Esophagus (tissue), 2 donors: ENCODE measurements around the gene TXNRD2. TPM values are rescaled to one million over a fixed set of nuclear protein-coding genes. Genes with fewer than 3 reads are reported as not detected.

Experiments used
- H3K27ac ChIP-seq, 2 donors: one replicate each; pipeline ENCODE4 v1.5.1; 2013; ENCODE audit warnings: low read depth in 2 of 2, mild to moderate bottlenecking in 2 of 2, inconsistent platforms in 1 of 2, low read length in 1 of 2, moderate library complexity in 1 of 2
- H3K27me3 ChIP-seq, 2 donors: one replicate each; pipeline ENCODE4 v1.6.1; 2013; ENCODE audit warnings: low read length in 2 of 2, control low read depth in 1 of 2, mild to moderate bottlenecking in 1 of 2; ENCODE audit not compliant: insufficient read depth in 2 of 2, control insufficient read depth in 1 of 2
- H3K36me3 ChIP-seq, 2 donors: one replicate each; pipeline ENCODE4 v1.6.1; 2013; ENCODE audit warnings: low read length in 1 of 2; ENCODE audit not compliant: control insufficient read depth in 2 of 2, insufficient read depth in 2 of 2
- H3K4me1 ChIP-seq, 2 donors: one replicate each; pipeline ENCODE4 v1.6.1; 2013; ENCODE audit warnings: low read length in 1 of 2; ENCODE audit not compliant: control insufficient read depth in 2 of 2, insufficient read depth in 2 of 2
- H3K4me3 ChIP-seq, 2 donors: one replicate each; pipeline ENCODE4 v1.5.1; 2013; ENCODE audit warnings: low read length in 2 of 2, mild to moderate bottlenecking in 2 of 2, low read depth in 1 of 2, moderate library complexity in 1 of 2
- H3K9me3 ChIP-seq, 2 donors: one replicate each; pipeline ENCODE4 v1.6.1; 2013; ENCODE audit warnings: mild to moderate bottlenecking in 2 of 2, low read depth in 1 of 2, low read length in 1 of 2, moderate library complexity in 1 of 2; ENCODE audit not compliant: control insufficient read depth in 2 of 2, insufficient read depth in 1 of 2
- WGBS, 2 donors: extraction: QIAGEN DNeasy Blood & Tissue Kit; methylation state at CpG; one replicate each; pipeline ENCODE4 v1.1.7; 2013; 5-methylcytosine and 5-hydroxymethylcytosine counted together
- polyA plus RNA-seq, 2 donors: library from polyadenylated mRNA; stranded (reverse); fragments of 200-250 nt; gene quantifications; one replicate each; pipeline ENCODE4 v1.2.3, GENCODE V29; 2013
- donor health status: healthy with polysubstance abuse.
- donor health status: Bipolar disorder and iron deficiency.

Gene TXNRD2
- polyA plus RNA-seq, 2 donors = 9.6 to 20.6 TPM

- H3K27me3 ChIP-seq = no peaks in the 10 kb centered on the region
- no peaks in the 10 kb centered on the region for H3K4me1 ChIP-seq
- no peaks in the 10 kb centered on the region for H3K9me3 ChIP-seq
- WGBS, 2 donors = 83 to 84% methylated on average over 22 of the region's 22 CpGs
- no peak overlapping the region for H3K27ac ChIP-seq
- H3K4me3 ChIP-seq = no peak overlapping the region
- H3K36me3 ChIP-seq = peaks cover 0 to 9% of the 10 kb centered on the region in 2 donors
These were observed 36.0 kb downstream of the TXNRD2 start for GRCh38 chr22:19905347-19906276.

GRCh38 chr22:19904935-19905334 is 36.7 kb downstream of the TXNRD2 start:
- Histone ChIP-seq H3K4me3 (no peak overlapping the region), H3K27ac (no peak overlapping the region), H3K36me3 (peaks cover 0 to 11% of the 10 kb centered on the region in 2 donors), H3K27me3 (no peaks in the 10 kb centered on the region), H3K4me1 (no peaks in the 10 kb centered on the region), H3K9me3 (no peaks in the 10 kb centered on the region)
- WGBS, 2 donors = 74 to 81% methylated on average over 7 of the region's 7 CpGs

GRCh38 chr22:19904174-19904856 is 37.3 kb downstream of the TXNRD2 start:
- Histone ChIP-seq H3K9me3 (no peaks in the 10 kb centered on the region), H3K36me3 (peaks cover 0 to 12% of the 10 kb centered on the region in 2 donors), H3K4me3 (no peak overlapping the region), H3K27ac (no peak overlapping the region), H3K27me3 (no peaks in the 10 kb centered on the region), H3K4me1 (no peaks in the 10 kb centered on the region)
- 87% methylated on average over 16 of the region's 16 CpGs for WGBS, 2 donors

- no peaks in the 10 kb centered on the region for H3K4me1 ChIP-seq
- no peaks in the 10 kb centered on the region for H3K27me3 ChIP-seq
- no peaks in the 10 kb centered on the region for H3K9me3 ChIP-seq
- no peak overlapping the region for H3K4me3 ChIP-seq
- H3K27ac ChIP-seq = no peak overlapping the region
- 84 to 86% methylated on average over 12 of the region's 12 CpGs for whole genome bisulfite sequencing, 2 donors
- H3K36me3 ChIP-seq = peaks cover 4 to 18% of the 10 kb centered on the region in 2 donors
These were observed 38.1 kb downstream of the TXNRD2 start for GRCh38 chr22:19903513-19903912.

GRCh38 chr22:19903031-19903430 is 38.6 kb downstream of the TXNRD2 start:
- Histone ChIP-seq H3K27me3 (no peaks in the 10 kb centered on the region), H3K27ac (no peak overlapping the region), H3K9me3 (no peaks in the 10 kb centered on the region), H3K4me1 (no peaks in the 10 kb centered on the region), H3K4me3 (no peak overlapping the region), H3K36me3 (peaks cover 4 to 18% of the 10 kb centered on the region in 2 donors)
- WGBS, 2 donors = 88% methylated on average over 9 of the region's 9 CpGs

- no peak overlapping the region for H3K4me3 ChIP-seq
- H3K9me3 ChIP-seq = no peaks in the 10 kb centered on the region
- H3K27ac ChIP-seq = no peak overlapping the region
- no peaks in the 10 kb centered on the region for H3K27me3 ChIP-seq
- peaks cover 4 to 15% of the 10 kb centered on the region in 2 donors for H3K36me3 ChIP-seq
- no peaks in the 10 kb centered on the region for H3K4me1 ChIP-seq
- 59 to 61% methylated on average over 7 of the region's 7 CpGs for WGBS, 2 donors
These were observed 39.3 kb downstream of the TXNRD2 start for GRCh38 chr22:19902245-19902715.

- no peak overlapping the region for H3K27ac ChIP-seq
- WGBS, 2 donors = 88 to 91% methylated on average over 11 of the region's 11 CpGs
- H3K4me3 ChIP-seq = no peak overlapping the region
- H3K9me3 ChIP-seq = no peaks in the 10 kb centered on the region
- H3K4me1 ChIP-seq = no peaks in the 10 kb centered on the region
- H3K36me3 ChIP-seq = peaks cover 4 to 15% of the 10 kb centered on the region in 2 donors
- H3K27me3 ChIP-seq = no peaks in the 10 kb centered on the region
These were observed 39.9 kb downstream of the TXNRD2 start for GRCh38 chr22:19901577-19902244.

GRCh38 chr22:19900707-19901436 is 40.7 kb downstream of the TXNRD2 start:
- Histone ChIP-seq H3K27me3 (no peaks in the 10 kb centered on the region), H3K27ac (no peak overlapping the region), H3K4me3 (no peak overlapping the region), H3K4me1 (no peaks in the 10 kb centered on the region), H3K9me3 (no peaks in the 10 kb centered on the region), H3K36me3 (peaks cover 4 to 15% of the 10 kb centered on the region in 2 donors)
- 86 to 91% methylated on average over 13 of the region's 13 CpGs for WGBS, 2 donors
